ENCODE data around the gene SLC26A11.

Gene SLC26A11

DNA sequence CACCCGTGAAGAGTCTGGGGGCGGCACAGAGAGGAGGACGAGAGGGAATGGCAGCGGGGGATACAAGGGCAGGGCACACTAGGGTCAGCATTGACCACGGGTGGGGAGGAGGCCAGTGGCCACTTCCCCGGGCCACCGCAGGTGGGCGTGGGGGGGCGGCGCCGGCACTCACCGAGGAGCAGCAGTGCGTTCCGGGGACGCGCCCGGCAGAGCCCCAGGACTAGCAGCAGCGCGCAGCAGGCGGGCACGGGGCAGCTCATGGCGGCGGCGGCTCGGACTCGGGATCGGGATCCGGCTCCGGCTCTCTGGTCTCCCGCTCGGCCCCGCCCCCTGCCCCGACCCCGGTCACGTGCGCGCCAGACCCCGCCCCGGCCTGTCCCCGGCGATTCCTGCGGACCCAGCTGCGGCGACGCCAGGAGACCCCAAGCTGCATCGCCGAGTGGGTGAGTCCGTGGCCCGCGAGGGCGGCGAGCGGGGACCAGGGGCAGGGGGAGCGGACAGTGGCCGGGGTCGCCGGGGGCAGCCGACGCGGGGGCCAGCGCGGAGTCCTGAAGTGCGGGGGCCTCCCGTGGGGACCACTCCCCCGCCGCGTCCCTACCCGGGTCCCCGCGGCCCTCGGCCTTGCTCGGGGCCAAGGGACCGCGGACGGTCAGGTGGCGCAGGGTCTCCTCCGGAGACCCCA is at the start of gene SLC26A11, which contains the start of gene SGSH:
Gene SLC26A11 (plus strand): TSS at position 374 of the 682 bp plus-strand sequence. CDS start 1,134 bp downstream, outside the sequence.
Gene SGSH (minus strand): TSS at position 280 of the 682 bp plus-strand sequence. CDS start 20 bp downstream, at position 260.
- no peak for FAIRE-seq

DNA sequence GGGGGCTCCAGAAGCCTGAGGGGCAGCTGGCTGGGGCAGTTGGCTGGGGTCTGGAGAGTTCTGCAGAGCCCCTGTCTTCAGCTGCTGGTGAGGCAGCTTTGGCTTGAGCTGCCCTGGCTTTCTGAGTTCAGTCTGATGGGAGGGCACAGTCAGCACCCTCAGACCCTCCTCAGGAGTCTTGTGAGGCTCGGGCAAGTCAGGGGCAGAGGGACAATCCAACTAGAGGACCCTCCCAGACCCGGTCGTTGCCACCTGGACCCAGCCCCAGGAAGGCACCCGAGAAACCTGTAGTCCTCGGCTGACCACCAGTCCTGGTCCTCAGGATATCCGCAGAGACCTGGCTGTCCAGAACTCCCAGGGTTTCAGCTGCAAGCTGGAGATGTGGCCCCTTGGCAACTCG is 48.5 kb upstream of the SLC26A11 start:
- FAIRE-seq: no peak

DNA sequence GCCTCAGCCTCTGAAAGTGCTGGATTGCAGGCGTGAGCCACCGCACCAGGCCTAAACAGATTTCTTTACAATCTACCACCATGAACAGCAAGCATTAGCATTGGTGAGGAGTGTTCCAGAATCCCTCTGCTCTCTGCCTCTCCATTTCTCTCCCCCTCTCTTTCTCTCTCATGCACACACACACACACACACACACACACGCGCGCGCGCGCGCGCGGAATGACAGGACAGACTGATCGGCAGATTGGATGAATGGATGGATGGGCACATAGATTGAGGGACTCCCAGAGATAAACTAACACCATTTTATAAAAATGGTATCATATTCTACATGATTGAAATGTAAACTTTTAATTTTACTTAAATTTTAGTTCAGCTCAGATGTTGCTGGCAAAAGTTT is 47.1 kb upstream of the SLC26A11 start:
- FAIRE-seq: no peak

DNA sequence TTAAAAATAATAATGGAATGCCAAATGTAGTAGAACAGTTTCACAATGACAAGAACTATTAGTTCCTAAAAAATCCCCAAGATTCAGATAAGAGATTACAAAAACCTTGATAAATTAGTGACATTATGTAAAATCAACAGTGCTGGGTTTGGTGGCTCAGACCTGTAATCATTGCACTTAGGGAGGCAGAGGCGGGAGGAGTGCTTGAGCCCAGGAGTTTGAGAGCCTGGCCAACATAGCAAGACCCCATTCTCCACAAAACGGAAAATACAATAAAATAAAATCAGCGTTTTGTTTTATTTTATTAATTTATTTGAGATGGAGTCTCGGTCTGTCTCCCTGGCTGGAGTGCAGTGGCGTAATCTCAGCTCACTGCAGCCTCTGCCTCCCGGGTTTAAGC is 46.3 kb upstream of the SLC26A11 start:
- FAIRE-seq: no peak

DNA sequence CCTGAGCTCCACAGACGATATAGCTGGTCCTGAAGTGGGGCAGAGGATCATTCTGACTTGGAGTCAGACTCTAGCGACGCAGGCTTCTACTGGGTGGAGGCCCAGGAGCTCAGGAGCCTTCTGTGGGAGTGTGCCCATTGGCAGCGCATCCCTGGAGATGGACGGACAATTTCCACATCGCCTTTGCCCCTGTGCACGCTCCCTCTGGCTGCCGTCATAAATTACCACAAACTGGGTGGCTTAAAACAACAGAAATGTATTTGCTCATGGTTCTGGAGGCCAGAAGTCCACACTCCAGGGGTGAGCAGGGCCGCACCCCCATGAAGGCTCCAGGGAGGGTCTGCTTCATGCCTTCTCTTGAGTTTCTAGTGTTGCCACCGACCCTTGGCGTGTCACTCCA is 43.5 kb upstream of the SLC26A11 start:
- no peak for FAIRE-seq

DNA sequence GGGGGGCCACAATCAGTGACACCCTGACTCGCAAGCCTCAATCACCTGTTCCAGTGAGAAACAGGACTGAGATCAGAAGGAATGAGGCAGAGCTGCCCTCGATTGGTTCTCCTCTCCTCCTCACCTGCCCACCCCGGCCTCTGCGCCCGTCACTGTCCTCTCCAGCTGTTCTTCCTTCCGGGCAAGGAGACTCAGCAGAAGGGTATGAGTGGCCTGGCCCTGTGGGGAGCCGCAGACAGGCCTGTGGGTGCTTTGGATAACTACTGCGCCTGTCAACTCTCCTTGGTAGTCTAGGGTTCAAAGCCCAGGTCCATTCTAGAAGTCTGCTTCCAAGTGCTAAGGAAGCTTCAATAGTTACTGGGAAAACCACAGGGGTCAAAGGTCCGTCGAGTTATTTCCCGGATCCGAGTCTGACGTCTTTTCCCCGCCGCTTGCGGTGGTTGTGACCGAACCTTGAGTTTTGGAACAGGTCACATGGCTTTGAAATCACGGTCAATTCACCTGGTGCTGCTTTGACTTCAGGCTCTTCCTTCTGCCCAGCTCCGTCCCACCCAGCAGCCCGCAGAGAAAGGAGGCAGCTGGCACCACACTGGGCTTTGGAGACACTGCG is 42.1 kb upstream of the SLC26A11 start:
- FAIRE-seq: no peak

DNA sequence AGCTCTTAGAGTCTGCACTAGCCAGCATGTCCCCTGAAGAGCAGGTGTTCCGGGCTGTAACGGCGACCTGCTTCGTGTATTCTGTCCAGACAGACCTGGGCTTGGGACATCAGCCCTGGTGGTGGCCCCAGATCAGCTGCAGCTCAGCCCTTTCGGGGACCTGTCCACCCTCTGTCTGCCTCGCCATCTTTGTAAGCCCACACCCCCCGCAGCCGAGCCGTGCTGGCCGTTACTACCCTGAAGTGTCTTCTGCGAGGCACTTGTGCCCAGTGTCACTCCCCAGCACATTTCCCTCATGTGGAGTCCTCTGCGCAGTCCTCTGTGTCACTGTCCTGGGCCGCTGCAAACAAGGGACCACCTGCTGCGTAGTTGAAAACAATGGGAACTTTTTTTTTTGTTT is 40.0 kb upstream of the SLC26A11 start:
- no peak for FAIRE-seq

DNA sequence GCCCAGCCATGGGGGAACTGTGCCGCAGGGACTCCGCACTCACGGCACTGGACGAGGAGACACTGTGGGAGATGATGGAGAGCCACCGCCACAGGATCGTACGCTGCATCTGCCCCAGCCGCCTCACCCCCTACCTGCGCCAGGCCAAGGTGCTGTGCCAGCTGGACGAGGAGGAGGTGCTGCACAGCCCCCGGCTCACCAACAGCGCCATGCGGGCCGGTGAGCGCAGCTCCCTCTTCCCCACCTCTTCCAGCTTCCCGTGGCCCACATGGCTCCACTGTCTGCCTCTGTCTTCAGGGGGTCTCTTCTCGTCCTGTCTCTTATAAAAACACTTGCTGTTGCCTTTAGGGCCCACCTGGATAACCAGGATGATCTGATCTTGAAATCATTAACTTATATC is 38.8 kb upstream of the SLC26A11 start:
- no peak for FAIRE-seq

DNA sequence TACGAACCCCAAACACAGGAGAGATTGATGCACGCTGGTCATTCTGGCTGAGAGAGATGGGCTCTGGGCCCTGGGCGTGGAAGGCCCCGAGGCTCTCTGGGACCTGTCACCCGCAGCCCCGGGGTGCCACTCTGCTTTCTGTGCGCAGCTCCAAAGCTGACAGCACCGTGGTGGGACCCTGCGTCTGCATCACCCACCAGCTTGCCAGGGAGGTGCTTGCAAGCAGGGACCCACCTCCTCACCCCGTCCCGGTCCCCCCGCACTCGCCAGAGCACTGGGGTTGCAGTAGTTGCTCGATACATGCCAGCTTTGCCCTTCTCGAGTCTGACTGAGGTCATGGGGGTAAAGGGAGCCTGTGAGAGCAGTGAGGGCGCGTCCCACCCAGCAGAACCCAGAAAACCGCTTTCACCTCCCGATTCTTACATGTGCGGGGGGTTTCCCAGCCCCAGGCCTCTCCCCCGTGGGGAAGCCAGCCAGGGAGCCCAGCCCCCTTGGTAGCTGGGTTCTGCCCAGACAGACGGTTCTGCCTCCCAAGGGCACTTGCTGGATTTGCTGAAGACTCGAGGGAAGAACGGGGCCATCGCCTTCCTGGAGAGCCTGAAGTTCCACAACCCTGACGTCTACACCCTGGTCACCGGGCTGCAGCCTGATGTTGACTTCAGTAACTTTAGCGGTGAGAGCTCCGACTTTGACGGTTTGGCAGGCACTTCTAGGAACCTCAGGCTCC is 37.9 kb upstream of the SLC26A11 start:
- FAIRE-seq: no peak

DNA sequence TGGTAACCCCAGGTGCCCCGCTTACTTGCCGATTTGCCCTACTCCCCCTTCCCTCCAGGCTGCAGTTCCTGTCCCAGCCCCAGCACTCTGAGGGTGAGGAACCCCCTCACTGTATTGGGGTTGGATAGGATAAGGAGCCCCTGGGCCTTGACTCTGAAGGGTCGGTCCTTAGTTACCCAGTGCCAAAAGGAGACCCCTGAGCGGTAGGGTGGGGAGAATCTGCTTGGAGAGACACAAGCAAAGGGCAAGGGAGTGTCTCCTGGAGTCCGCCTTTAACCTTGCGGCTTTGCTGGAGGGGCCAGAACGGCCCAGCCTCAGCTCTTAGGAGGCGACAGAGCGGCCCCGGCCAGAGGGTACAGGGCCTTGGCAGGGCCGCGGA is 37.4 kb upstream of the SLC26A11 start:
- no peak for FAIRE-seq

DNA sequence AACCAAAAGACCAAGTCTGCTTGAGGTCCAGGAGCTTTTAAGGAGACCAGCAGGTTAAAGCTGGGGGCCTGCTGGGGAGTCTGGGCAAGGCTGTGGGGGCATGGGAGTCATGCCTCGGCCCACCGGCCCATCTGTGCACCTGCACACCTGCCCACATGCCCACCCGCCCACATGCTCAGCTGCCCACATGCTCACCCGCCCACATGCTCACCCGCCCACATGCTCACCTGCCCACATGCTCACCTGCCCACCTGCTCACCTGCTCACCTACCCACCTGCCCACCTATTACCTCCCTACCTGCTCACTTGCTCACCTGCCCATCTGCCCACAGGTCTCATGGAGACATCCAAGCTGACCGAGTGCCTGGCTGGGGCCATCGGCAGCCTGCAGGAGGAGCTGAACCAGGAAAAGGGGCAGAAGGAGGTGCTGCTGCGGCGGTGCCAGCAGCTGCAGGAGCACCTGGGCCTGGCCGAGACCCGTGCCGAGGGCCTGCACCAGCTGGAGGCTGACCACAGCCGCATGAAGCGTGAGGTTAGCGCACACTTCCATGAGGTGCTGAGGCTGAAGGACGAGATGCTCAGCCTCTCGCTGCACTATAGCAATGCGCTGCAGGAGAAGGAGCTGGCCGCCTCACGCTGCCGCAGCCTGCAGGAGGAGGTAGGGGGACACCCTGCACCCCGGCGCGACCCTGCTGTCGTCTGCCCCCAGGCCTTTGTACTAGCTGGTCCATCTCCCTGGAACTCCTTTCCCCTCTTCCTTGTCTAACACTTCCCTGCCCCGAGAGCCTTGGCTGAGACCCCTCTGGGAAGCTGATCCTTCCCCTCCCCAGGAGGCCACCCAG is 36.4 kb upstream of the SLC26A11 start:
- no peak for FAIRE-seq

DNA sequence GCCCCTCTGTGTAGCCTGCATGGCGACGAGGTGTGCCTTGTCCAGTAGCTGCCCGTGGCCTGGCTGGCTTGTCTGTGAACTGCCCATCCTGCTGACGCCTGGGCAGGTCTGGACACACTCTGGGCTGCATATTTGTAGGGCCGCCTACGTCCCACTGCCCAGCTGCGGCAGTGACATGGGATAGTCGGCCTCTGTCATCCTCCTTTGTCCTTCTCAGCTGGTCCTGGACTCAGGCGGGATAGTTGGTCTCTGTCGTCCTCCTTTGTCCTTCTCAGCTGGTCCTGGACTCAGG is 35.9 kb upstream of the SLC26A11 start:
- FAIRE-seq: no peak

DNA sequence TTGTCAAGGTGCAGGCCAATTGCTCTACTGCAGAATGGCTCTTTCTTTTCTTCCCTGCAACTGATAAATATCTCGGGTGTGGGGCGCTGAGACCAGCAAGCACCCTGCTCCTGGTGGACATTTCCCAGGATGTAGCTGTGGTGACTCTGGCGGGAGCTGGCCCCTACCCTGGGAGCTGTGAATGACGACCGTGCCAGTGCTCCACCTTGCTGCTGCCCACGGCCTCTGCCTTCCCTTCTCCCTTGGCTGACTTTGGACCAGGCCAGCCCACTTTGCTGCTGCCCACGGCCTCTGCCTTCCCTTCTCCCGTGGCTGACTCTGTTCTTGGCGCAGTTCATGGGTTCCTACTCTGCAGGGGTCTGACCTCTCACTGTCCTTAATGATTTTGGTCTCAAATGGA is 34.3 kb upstream of the SLC26A11 start:
- FAIRE-seq: no peak

DNA sequence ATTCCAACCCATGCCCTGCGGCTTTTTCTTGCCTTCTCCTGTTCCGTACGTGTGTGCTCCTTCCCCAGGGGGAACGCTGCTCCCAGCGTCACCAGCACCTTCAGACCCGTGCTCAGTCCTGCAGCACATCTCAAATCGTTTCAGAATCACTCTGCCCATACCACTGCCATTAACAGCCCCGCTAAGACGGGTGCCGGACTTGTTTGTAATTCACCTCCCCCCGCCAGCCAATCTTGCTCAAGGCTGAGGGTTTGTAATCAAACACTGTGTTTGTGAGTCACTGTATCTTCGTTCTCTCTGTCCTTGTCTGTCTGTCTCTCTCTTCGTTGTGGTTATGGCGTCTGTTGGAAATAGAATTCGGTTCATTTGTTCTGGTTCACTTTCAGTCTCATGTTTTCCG is 33.1 kb upstream of the SLC26A11 start:
- no peak for FAIRE-seq

DNA sequence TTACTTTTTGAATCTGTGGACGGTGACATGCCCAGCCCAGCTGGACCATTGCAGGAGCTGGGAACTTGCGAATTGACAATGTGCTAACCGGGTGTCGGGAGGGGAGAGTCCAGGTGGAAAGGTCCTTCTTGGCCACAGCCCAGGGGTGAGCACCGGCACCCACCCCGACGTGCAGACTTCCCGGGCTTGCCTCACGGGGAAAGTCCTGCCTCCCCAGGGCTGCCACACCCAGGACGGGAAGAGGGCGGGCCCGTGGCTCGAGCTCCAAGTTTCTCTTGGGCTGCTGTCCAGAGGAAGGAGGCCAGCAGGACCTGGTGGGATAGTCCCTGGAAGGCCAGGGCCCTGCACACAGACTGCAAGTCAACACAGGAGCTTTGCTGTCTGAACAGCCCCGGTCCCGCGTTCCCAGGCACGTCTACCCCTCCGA is 32.7 kb upstream of the SLC26A11 start:
- FAIRE-seq: no peak

DNA sequence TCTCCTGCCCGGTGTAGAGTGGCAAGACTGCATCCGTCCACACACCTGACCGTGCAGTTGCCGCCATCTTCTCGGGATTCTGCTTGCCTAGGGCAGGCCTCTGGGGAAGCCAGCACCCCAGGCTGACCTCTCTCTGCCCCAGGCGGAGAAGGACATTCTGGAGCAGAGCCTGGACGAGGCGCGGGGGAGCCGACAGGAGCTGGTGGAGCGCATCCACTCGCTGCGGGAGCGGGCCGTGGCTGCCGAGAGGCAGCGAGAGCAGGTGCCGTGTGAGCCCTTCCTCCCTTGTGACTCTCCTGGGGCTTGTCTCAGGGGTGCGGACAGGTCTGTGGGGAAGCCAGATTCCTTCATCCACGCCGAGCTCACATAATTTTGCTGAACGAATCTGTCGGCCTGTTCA is 30.6 kb upstream of the SLC26A11 start:
- FAIRE-seq: no peak

DNA sequence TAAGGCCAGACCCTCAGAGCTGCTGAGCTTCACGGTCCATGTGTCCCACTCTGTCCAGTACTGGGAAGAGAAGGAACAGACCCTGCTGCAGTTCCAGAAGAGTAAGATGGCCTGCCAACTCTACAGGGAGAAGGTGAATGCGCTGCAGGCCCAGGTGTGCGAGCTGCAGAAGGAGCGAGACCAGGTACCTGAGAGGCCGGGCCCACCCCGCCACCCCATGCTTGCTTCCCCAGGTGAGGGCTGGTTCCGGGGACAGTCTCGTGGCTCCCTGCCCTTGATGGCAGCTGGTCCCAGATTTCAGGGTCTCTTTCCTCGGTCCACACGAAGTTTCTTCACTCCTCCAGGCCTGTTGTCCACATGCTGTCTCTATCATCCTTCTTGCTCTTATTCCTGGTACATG is 29.5 kb upstream of the SLC26A11 start:
- no peak for FAIRE-seq

DNA sequence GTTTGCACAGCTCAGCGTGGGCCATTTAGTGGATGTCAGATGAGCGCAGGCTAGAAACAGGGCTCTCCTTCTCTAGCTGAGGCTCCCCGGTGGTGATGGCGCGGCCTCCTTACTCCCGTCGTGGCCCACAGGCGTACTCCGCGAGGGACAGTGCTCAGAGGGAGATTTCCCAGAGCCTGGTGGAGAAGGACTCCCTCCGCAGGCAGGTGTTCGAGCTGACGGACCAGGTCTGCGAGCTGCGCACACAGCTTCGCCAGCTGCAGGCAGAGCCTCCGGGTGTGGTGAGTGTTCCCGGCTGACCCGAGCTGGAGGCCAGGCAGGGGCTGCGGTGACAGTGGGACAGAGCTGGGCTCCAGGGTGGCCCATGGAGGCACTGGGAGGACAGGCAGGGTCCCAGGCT is 29.0 kb upstream of the SLC26A11 start:
- FAIRE-seq: no peak

DNA sequence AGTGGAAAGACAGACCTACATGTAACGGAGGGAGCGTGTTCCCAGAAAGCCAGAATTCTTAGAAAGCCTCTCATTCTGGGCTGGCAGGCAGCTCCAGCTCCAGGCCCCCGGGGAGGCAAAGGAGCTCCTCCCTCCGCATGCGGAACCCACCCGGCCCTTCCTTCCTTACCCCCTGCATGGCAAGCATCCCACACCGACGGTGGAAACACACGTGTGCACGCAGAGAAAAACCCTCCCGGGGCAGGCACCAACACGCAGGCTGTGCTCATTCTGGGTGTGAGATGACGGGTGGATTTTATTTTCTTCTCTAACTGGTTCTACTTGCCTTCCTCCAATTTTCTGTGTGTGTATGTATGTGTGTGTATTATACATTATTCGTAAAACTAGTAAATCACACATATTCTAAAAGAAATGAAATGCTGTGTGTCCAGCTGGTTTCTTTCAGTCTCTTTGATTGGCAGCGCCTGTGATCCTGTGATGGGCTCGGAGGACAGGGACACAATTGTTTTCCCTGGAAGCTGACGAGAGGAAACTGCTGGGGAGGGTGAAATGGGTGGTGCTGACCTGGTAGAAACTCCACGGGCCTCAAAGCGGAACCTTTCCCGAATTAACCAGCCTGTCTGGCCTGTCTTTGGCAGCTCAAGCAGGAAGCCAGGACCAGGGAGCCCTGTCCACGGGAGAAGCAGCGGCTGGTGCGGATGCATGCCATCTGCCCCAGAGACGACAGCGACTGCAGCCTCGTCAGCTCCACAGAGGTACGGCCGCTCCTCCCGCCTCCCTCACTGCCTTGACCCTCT is 28.2 kb upstream of the SLC26A11 start:
- no peak for FAIRE-seq

DNA sequence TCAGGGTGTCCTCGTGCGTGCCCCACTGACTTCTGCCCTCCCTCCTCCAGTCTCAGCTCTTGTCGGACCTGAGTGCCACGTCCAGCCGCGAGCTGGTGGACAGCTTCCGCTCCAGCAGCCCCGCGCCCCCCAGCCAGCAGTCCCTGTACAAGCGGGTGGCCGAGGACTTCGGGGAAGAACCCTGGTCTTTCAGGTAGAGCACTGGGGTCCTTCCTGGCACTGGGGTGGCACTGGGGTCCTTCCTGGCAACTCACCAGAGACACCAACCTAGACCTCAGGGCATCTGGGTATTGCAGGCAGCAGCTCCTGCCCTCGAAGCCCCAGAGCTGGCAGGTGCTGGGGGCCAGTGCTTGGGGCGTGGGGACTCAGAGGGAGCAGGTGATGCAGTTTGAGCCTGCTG is 25.1 kb upstream of the SLC26A11 start:
- no peak for FAIRE-seq

DNA sequence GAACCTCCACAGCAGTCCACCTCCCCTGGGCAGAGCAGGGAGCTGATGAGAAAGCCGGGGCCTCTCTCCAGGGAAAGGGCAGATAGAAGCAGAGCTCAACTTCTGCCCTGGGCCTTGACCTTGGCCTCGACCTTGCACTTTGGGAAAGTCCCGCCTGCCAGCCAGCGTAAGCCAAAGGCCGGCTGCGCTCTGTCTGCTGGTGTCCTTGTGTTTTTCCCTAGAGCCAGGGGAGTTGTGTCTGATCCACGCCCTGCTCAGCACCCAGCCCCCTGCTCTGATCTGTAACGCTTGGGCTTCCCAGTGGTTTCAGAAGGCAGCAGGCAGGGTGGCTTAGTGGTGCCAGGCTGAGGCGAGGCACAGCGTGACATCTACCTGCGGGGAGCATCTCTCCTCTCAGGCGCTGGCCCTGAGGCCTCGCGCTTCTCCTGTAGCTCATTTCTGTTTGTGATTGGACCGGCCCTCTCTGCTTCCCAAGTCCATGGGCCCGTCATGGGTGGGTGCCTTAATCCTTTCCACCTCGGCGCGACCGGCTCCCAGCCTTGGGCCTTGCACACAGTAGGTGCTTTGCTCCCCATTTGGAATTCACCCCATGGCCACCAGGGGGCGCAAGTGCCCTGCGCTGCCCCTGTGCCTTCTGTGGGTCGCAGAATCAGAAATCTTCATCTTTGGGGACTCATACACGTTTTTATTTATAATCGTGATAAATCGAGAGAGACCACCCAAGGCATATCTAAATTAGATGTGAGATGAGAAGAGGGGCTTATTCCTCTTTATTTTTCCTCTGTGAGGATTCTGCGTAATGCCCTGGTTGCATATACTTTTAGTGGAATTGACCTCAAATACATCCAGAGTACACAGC is 24.3 kb upstream of the SLC26A11 start:
- no peak for FAIRE-seq

DNA sequence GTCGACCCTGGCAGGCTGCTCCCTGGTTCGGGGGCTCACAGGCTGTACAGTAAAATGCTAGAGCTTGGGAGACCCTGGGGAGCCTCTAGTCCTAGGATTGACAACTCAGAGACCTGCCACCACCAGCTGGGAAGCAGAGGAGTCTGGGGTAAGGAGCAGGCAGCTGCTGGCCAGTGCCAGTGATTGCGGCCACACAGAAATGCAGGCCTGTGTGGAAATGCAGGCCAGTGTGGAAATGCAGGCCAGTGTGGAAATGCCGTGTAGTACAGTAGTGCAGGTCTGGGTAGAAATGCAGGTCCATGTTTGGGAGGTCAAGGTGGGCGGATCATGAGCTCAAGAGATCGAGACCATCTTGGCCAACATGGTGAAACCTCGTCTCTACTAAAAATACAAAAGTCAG is 23.6 kb upstream of the SLC26A11 start:
- no peak for FAIRE-seq

All from A204.1 (cell line).